Neural cell (in vitro differentiated cells): ENCODE measurements around the gene LRRC61. TPM values are rescaled to one million over a fixed set of nuclear protein-coding genes. Genes with fewer than 3 reads are reported as not detected.

Experiments
- H2AFZ ChIP-seq: fragments of 200-600, 300-800 bp; sonication (generic), shearing (Covaris generic); 2 replicates; pipeline ENCODE4 v1.6.0; 2014; ENCODE audit warnings: low read depth, mild to moderate bottlenecking, antibody characterized with exemption, low read length, moderate library complexity
- H3F3A ChIP-seq: fragments of 200-600 bp; shearing (Covaris generic); 2 replicates; pipeline ENCODE4 v1.6.1; 2016; ENCODE audit warnings: mild to moderate bottlenecking, moderate library complexity, mixed read lengths, antibody characterized with exemption, low read length; ENCODE audit not compliant: insufficient read depth, poor library complexity, severe bottlenecking
- H3K27ac ChIP-seq: fragments of 200-600, 300-800 bp; sonication (generic), shearing (Covaris generic); 2 replicates; pipeline ENCODE4 v1.5.1; 2014; ENCODE audit warnings: mild to moderate bottlenecking, low read length, moderate library complexity
- H3K27me3 ChIP-seq: fragments of 300-800, 200-600 bp; sonication (generic), shearing (Covaris generic); 2 replicates; pipeline ENCODE4 v1.6.0; 2014; ENCODE audit warnings: mild to moderate bottlenecking, low read depth, low read length, moderate library complexity; ENCODE audit not compliant: insufficient read depth
- H3K36me3 ChIP-seq: fragments of 300-800, 200-600 bp; sonication (generic), shearing (Covaris generic); 2 replicates; pipeline ENCODE4 v1.5.1; 2014; ENCODE audit warnings: mild to moderate bottlenecking, antibody characterized with exemption, low read length, moderate library complexity; ENCODE audit not compliant: insufficient read depth
- H3K4me2 ChIP-seq: fragments of 300-800, 200-600 bp; sonication (generic), shearing (Covaris generic); 2 replicates; pipeline ENCODE4 v1.6.0; 2014; ENCODE audit warnings: mild to moderate bottlenecking, low read length
- H3K4me3 ChIP-seq: fragments of 300-800, 200-600 bp; sonication (generic), shearing (Covaris generic); 2 replicates; pipeline ENCODE4 v1.5.1; 2014; ENCODE audit warnings: mild to moderate bottlenecking, low read length, moderate library complexity
- H3K79me2 ChIP-seq: fragments of 200-600 bp; shearing (Covaris generic); replicated peaks from 2 replicates; pipeline ENCODE4 v1.6.0; 2014; ENCODE audit warnings: mild to moderate bottlenecking, low read length, moderate library complexity; ENCODE audit not compliant: insufficient read depth
- H3K9ac ChIP-seq: fragments of 300-800, 200-600 bp; sonication (generic), shearing (Covaris generic); 2 replicates; pipeline ENCODE4 v1.6.1; 2016; ENCODE audit warnings: mild to moderate bottlenecking, low read length, mixed read lengths
- H3K9me2 ChIP-seq: fragments of 200-600 bp; shearing (Covaris generic); 2 replicates; pipeline ENCODE4 v1.6.1; 2016; ENCODE audit warnings: mild to moderate bottlenecking, low read length, mixed read lengths; ENCODE audit not compliant: insufficient read depth
- H3K9me3 ChIP-seq: fragments of 200-600, 300-800 bp; sonication (generic), shearing (Covaris generic); 2 replicates; pipeline ENCODE4 v1.6.1; 2016; ENCODE audit warnings: mild to moderate bottlenecking, mixed run types, low read length, moderate library complexity, mixed read lengths
- H4K20me1 ChIP-seq: fragments of 200-600 bp; shearing (Covaris generic); 2 replicates; pipeline ENCODE4 v1.6.1; 2016; ENCODE audit warnings: mild to moderate bottlenecking, mixed run types; ENCODE audit not compliant: insufficient read depth
- MXI1 ChIP-seq: fragments of 450-650 bp; conservative IDR thresholded peaks from 2 replicates; pipeline ENCODE4 v1.6.1; 2014; ENCODE audit warnings: antibody characterized with exemption, mild to moderate bottlenecking; ENCODE audit not compliant: poor library complexity, severe bottlenecking
- SMC3 ChIP-seq: fragments of 450-650 bp; conservative IDR thresholded peaks from 2 replicates; pipeline ENCODE4 v1.6.1; 2014; ENCODE audit warnings: antibody characterized with exemption, mild to moderate bottlenecking, moderate library complexity; ENCODE audit not compliant: poor library complexity
- TAF1 ChIP-seq: IDR thresholded peaks from 2 replicates; pipeline ENCODE4 v1.6.1; 2012; ENCODE audit warnings: low read depth
- polyA plus RNA-seq: library from polyadenylated mRNA; depleted of rRNA; stranded (reverse); fragments of >200 nt; gene quantifications from 2 replicates; pipeline ENCODE4 v1.2.3, GENCODE V29; 2014
- TF ChIP-seq, protein P1 (sequence below): fragments of 450-650 bp; IDR thresholded peaks from 2 replicates; pipeline ENCODE4 v1.5.1; 2014; ENCODE audit warnings: antibody characterized with exemption, mild to moderate bottlenecking, moderate library complexity; ENCODE audit not compliant: poor library complexity, severe bottlenecking
- TF ChIP-seq, protein P2 (sequence below): IDR thresholded peaks from 2 replicates; pipeline ENCODE4 v1.6.1; 2012; ENCODE audit warnings: borderline replicate concordance

LRRC61 gene
- polyA plus RNA-seq, 1 donor from 2014 or later = 5.0 TPM

DNA sequence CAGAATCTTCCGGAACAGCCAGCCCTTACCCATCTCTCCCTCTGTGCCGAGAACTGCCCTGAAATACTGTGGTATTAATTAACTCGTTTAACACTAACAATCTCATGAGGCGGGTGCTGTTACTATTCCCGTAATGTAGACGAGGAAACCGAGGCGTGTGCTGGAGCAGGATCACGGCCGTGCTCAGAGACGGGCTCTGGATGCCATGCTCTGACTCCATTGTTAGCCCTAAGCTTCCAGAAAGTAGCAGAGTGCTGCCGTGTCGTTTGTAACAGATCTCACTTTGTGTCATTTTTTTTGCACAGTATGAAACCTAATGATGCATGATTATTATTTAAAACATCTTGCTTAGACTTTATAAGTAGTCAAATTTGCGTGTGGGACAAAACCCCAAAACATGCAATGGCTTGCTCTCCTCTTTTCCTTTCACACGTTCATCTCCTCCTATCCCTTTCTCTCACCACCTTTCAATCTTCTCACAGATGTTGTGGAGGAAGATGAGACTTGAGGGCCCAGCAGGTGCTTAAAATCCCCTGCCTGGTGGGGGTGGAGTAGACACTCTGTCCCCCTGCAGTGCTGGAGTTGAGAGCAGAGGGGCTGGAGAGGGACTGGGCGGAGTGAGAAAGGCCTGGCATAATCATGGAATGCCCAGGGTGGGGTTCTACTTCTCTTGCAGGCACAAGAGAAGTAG lies 672 bp downstream of the LRRC61 start:
- H3K36me3 ChIP-seq = no peaks in the 10 kb centered on the region
- no peaks in the 10 kb centered on the region for H3F3A ChIP-seq
- H3K79me2 ChIP-seq = no peaks in the 10 kb centered on the region
- H3K27me3 ChIP-seq = no peaks in the 10 kb centered on the region
- H3K9ac ChIP-seq = peak overlapping the region; percentile 5
- no peak overlapping the region for H2AFZ ChIP-seq
- no peaks in the 10 kb centered on the region for H3K9me2 ChIP-seq
- H3K4me3 ChIP-seq = peak overlapping the region; percentile 56
- H3K9me3 ChIP-seq = no peaks in the 10 kb centered on the region
- no peak overlapping the region for H3K4me2 ChIP-seq
- TF ChIP-seq, protein P1, sequence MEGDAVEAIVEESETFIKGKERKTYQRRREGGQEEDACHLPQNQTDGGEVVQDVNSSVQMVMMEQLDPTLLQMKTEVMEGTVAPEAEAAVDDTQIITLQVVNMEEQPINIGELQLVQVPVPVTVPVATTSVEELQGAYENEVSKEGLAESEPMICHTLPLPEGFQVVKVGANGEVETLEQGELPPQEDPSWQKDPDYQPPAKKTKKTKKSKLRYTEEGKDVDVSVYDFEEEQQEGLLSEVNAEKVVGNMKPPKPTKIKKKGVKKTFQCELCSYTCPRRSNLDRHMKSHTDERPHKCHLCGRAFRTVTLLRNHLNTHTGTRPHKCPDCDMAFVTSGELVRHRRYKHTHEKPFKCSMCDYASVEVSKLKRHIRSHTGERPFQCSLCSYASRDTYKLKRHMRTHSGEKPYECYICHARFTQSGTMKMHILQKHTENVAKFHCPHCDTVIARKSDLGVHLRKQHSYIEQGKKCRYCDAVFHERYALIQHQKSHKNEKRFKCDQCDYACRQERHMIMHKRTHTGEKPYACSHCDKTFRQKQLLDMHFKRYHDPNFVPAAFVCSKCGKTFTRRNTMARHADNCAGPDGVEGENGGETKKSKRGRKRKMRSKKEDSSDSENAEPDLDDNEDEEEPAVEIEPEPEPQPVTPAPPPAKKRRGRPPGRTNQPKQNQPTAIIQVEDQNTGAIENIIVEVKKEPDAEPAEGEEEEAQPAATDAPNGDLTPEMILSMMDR = no peak
- H3K27ac ChIP-seq = no peak overlapping the region
- no peaks in the 10 kb centered on the region for H4K20me1 ChIP-seq

DNA sequence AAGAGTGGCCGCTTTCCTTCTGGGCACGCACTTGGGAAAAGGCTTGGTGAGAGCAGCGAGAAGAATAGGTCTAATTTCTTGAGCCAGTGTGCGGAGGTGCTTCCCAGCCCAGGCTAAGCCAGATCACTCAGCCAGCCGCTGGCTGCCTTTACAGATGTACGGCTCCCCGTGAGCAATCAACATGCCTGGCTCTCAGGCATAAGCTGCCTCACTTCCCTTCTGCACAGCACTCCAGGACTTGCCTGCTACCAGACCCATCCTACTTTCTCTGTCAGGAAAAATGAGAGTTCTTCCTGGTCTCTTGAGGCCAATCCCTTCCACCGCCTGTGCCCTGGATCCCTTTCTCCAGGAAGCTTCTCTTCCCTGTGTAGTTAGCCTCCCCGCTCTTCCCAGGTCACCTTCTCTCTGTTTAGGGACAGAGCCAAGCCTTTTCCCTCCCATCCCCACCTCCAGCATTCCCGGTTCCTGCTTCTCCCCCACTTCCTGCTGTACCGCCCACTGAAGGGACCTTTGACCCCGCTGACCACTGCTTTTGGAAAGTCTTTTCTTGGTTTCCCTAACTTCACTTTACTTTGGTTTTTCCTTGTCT lies 1.3 kb downstream of the LRRC61 start:
- H3K4me2 ChIP-seq = no peak overlapping the region
- H3K27me3 ChIP-seq = no peaks in the 10 kb centered on the region
- no peak overlapping the region for H3K27ac ChIP-seq
- peak overlapping the region; percentile 56 for H3K4me3 ChIP-seq
- H3K36me3 ChIP-seq = no peaks in the 10 kb centered on the region
- no peaks in the 10 kb centered on the region for H4K20me1 ChIP-seq
- no peaks in the 10 kb centered on the region for H3K9me3 ChIP-seq
- H3F3A ChIP-seq = no peaks in the 10 kb centered on the region
- H3K79me2 ChIP-seq = no peaks in the 10 kb centered on the region
- no peak overlapping the region for H2AFZ ChIP-seq
- H3K9ac ChIP-seq = no peak overlapping the region
- H3K9me2 ChIP-seq = no peaks in the 10 kb centered on the region
- TF ChIP-seq, protein P2, sequence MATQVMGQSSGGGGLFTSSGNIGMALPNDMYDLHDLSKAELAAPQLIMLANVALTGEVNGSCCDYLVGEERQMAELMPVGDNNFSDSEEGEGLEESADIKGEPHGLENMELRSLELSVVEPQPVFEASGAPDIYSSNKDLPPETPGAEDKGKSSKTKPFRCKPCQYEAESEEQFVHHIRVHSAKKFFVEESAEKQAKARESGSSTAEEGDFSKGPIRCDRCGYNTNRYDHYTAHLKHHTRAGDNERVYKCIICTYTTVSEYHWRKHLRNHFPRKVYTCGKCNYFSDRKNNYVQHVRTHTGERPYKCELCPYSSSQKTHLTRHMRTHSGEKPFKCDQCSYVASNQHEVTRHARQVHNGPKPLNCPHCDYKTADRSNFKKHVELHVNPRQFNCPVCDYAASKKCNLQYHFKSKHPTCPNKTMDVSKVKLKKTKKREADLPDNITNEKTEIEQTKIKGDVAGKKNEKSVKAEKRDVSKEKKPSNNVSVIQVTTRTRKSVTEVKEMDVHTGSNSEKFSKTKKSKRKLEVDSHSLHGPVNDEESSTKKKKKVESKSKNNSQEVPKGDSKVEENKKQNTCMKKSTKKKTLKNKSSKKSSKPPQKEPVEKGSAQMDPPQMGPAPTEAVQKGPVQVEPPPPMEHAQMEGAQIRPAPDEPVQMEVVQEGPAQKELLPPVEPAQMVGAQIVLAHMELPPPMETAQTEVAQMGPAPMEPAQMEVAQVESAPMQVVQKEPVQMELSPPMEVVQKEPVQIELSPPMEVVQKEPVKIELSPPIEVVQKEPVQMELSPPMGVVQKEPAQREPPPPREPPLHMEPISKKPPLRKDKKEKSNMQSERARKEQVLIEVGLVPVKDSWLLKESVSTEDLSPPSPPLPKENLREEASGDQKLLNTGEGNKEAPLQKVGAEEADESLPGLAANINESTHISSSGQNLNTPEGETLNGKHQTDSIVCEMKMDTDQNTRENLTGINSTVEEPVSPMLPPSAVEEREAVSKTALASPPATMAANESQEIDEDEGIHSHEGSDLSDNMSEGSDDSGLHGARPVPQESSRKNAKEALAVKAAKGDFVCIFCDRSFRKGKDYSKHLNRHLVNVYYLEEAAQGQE = no peak
- TF ChIP-seq SMC3 = no peak

DNA sequence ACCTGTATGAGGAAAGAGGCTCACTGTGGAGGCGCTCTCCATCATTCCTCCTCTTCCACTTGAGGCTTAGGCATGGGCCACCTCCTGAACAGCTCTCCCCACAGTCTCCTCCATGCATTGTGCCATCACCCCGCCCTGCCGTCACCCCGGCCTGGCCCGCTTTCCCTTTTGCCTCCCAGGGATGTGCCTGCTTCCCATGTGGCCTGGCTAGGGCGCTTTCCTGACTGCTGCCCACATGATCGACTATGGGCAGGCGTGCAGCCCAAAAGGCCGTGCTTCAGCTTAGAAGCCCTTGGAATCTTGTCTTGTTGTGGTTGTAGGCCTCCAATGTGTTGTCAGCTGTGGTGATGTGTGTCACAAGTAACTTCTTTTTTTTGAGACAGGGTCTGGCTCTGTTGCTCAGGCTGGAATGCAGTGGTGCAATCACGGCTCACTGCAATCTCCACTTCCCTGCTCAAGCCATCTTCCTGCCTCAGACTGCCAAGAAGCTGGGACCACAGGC lies 2.0 kb downstream of the LRRC61 start:
- Histone ChIP-seq H3K27me3 (no peaks in the 10 kb centered on the region), H3K4me3 (no peak overlapping the region), H3K79me2 (no peaks in the 10 kb centered on the region), H4K20me1 (no peaks in the 10 kb centered on the region), H3K27ac (no peak overlapping the region), H3K4me2 (no peak overlapping the region), H3F3A (no peaks in the 10 kb centered on the region), H3K9me2 (no peaks in the 10 kb centered on the region), H3K36me3 (no peaks in the 10 kb centered on the region), H3K9ac (no peak overlapping the region), H3K9me3 (no peaks in the 10 kb centered on the region), H2AFZ (no peak overlapping the region)
- TF ChIP-seq TAF1 (no peak), MXI1 (no peak)
